Skeletal muscle tissue (tissue), 4 donors: ENCODE results near the gene GPR155. TPM values are rescaled to one million over a fixed set of nuclear protein-coding genes. Genes with fewer than 3 reads are reported as not detected.
"Not testable (repeated sequence)": the region's sequence is repeated elsewhere in the genome, so short reads cannot be mapped to it uniquely, and the experiment has no call there.

Experiments used
- H3K27ac ChIP-seq: one replicate; pipeline ENCODE4 v1.7.0; 2013; ENCODE audit warnings: mild to moderate bottlenecking, low read depth, low read length, inconsistent platforms
- H3K27me3 ChIP-seq, 3 donors: one replicate each; pipeline ENCODE4 v1.7.0; 2013; ENCODE audit warnings: low read length in 3 of 3; ENCODE audit not compliant: control insufficient read depth in 3 of 3, insufficient read depth in 3 of 3
- H3K36me3 ChIP-seq, 3 donors: one replicate each; pipeline ENCODE4 v1.7.0; 2013; ENCODE audit warnings: low read length in 3 of 3; ENCODE audit not compliant: control insufficient read depth in 3 of 3, insufficient read depth in 3 of 3
- H3K4me1 ChIP-seq, 3 donors: one replicate each; pipeline ENCODE4 v1.7.0; 2013; ENCODE audit warnings: low read length in 3 of 3, mild to moderate bottlenecking in 3 of 3; ENCODE audit not compliant: control insufficient read depth in 3 of 3, insufficient read depth in 3 of 3
- H3K4me3 ChIP-seq, 3 donors: one replicate each; pipeline ENCODE4 v1.7.0; 2013; ENCODE audit warnings: low read length in 3 of 3
- H3K9ac ChIP-seq, 3 donors: one replicate each; pipeline ENCODE4 v1.7.0; 2013; ENCODE audit warnings: low read length in 3 of 3, mild to moderate bottlenecking in 3 of 3, moderate library complexity in 2 of 3, low read depth in 1 of 3
- H3K9me3 ChIP-seq, 3 donors: one replicate each; pipeline ENCODE4 v1.7.0; 2013; ENCODE audit warnings: low read length in 3 of 3; ENCODE audit not compliant: control insufficient read depth in 3 of 3
- total RNA-seq: library from RNA; depleted of rRNA; stranded (reverse); fragments of >200 nt; gene quantifications from one replicate; pipeline ENCODE4 v1.2.3, GENCODE V29; 2014
- donor health status: Osteomylitis.

The GPR155 gene
- total RNA-seq, 1 donor from 2014 or later = 3.1 TPM

DNA sequence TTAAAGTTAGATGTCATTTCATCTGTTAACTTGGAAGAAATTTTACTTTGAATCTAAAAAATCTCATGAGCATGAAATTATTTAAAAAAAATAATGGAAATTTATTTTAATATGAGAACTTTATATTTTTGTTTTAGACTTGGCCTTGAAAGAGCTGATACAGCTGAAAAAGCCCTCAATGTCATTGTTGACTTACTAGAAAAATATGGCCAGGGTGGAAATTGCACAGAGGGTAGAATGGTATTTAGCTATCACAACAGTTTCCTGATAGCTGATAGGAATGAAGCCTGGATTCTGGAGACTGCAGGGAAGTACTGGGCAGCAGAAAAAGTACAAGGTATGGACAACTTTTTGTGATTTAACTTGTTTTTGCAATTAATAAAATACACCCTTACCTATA is 86.0 kb downstream of the GPR155 start:
- Histone ChIP-seq H3K9me3 (no peaks in the 10 kb centered on the region), H3K9ac (no peak overlapping the region), H3K27ac (no peak overlapping the region), H3K27me3 (no peaks in the 10 kb centered on the region), H3K36me3 (peaks cover 4 to 13% (median 7%) of the 10 kb centered on the region in 3 donors), H3K4me1 (peaks cover 3 to 5% (median 4%) of the 10 kb centered on the region in 3 donors), H3K4me3 (no peak overlapping the region)

DNA sequence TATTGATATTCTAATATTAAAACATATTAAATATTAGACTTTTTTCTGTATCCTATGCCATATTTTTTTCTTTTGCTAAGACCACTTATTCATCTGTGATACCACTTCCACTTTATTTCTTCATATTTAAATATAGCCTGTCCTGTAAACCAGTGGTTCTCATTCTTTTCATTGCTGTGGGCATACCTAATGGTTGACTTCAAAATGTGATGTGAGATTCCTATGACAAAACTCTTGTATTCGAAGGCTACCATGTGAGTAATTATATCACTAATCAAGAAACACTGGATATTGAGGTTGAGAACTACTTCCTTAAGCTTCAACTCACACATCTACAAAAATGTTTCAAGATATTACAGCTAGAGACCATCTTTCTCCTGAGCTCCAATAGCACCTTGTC is 87.7 kb downstream of the GPR155 start:
- Histone ChIP-seq H3K27me3 (no peaks in the 10 kb centered on the region), H3K36me3 (peaks cover 4 to 13% (median 7%) of the 10 kb centered on the region in 3 donors), H3K4me1 (peaks cover 5 to 14% (median 13%) of the 10 kb centered on the region in 3 donors), H3K27ac (no peak overlapping the region), H3K4me3 (no peak overlapping the region), H3K9me3 (no peaks in the 10 kb centered on the region), H3K9ac (no peak overlapping the region)

- Histone ChIP-seq H3K36me3 (peaks cover 4 to 10% (median 5%) of the 10 kb centered on the region in 3 donors), H3K9me3 (no peaks in the 10 kb centered on the region), H3K4me1 (peaks cover 6 to 20% (median 16%) of the 10 kb centered on the region in 3 donors), H3K4me3 (no peak overlapping the region), H3K27ac (no peak overlapping the region), H3K27me3 (no peaks in the 10 kb centered on the region), H3K9ac (no peak overlapping the region)
These were observed 89.1 kb downstream of the GPR155 start for GRCh38 chr2:174397773-174398172.

DNA sequence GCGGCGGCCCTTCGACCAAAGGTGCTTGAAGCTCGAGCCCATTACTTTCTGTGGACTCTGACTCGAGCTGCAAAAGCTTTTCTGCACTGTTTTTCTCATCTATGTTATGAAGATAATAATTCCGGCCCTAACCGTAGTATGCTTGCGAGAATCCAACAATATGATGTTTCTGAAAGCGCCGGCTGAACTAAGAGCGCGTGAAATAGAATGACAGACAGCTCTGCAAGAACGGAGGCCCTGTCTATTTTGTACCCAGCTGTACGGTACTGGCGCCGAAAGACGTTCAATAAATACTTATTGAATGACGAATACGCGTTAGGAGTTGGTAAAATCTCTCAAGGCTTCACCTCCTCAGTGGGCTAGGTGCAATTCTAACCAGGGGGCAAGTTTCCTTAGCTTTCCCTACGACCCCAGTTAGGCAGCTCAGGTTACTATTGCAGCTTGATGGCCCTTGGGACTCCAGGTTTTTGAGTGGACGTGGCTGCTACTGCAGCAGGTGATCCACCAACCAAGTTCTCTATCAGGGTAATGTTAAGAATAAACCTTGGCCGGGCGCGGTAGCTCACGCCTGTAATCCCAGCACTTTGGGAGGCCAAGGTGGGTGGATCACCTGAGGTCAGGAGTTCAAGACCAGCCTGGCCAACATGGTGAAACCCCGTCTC is 90.7 kb downstream of the GPR155 start:
- H3K9ac ChIP-seq = peak overlapping the region; percentile 86 to 97 (median 92)
- peaks cover 6 to 23% (median 16%) of the 10 kb centered on the region in 3 donors for H3K4me1 ChIP-seq
- H3K9me3 ChIP-seq = no peaks in the 10 kb centered on the region
- H3K27ac ChIP-seq = peak overlapping the region; percentile 83
- peaks cover 2 to 9% (median 5%) of the 10 kb centered on the region in 3 donors for H3K36me3 ChIP-seq
- peak overlapping the region; percentile 85 to 100 (median 96) for H3K4me3 ChIP-seq
- H3K27me3 ChIP-seq = no peaks in the 10 kb centered on the region

- no peaks in the 10 kb centered on the region for H3K9me3 ChIP-seq
- peak within 1 kb of the TSS; percentile 85 to 100 (median 96) for H3K4me3 ChIP-seq
- peaks cover 0 to 5% (median 3%) of the 10 kb centered on the region in 3 donors for H3K36me3 ChIP-seq
- H3K27me3 ChIP-seq = no peaks in the 10 kb centered on the region
- H3K4me1 ChIP-seq = peaks cover 6 to 23% (median 16%) of the 10 kb centered on the region in 3 donors
- peak within 1 kb of the TSS; percentile 86 to 97 (median 92) for H3K9ac ChIP-seq
- peak within 1 kb of the TSS; percentile 83 for H3K27ac ChIP-seq
These were observed 91.4 kb downstream of the GPR155 start, which contains the start of gene SCRN3 for GRCh38 chr2:174395284-174395968. Gene SCRN3 (plus strand): TSS chr2:174395730. CDS start chr2:174398284, 2,554 bp downstream.

DNA sequence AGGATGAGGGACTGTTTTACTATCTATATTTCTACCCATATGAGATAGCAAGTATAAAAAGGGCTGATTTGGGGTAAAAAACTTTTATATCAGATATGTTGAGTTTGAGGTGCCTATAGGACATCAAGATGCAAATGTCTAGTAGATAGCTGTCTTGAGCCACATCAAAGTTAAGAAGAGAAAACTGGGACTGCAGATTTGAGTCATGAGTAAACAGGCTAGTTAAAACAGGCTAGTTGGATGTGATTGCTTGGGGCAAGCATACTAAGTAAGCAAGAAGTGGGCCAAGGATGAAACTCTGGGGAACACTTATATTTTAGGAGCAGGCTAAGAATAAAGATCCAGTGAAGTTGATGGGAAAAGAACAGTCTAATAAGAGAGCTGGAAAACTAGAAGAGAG is 94.1 kb downstream of the GPR155 start:
- peaks cover 4 to 8% (median 6%) of the 10 kb centered on the region in 3 donors for H3K36me3 ChIP-seq
- peaks cover 6 to 23% (median 16%) of the 10 kb centered on the region in 3 donors for H3K4me1 ChIP-seq

DNA sequence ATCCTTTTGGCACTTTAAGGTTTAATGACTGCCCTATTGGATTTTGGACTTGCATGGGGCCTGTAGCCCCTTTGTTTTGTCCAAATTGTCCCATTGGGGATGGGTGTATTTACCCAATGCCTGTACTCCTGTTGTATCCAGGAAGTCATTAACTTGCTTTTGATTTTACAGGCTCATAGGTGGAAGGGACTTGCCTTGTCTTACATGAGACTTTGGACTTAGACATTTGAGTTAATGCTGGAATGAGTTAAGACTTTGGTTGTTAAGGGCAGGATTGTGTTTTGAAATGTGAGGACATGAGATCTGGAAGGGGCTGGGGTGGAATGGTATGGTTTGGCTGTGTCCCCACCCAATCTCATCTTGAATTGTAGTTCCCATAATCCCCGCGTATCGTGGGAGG is 96.5 kb downstream of the GPR155 start:
- H3K4me3 ChIP-seq, H3K27ac ChIP-seq, H3K9ac ChIP-seq, H3K27me3 ChIP-seq, H3K9me3 ChIP-seq: not testable (repeated sequence)
- Histone ChIP-seq H3K4me1 (peaks cover 3 to 19% (median 10%) of the 10 kb centered on the region in 3 donors), H3K36me3 (peaks cover 16 to 19% (median 19%) of the 10 kb centered on the region in 3 donors)

More for the DNA sequence above, 94.1 kb downstream of the GPR155 start:
- H3K4me3 ChIP-seq = no peak overlapping the region
- no peaks in the 10 kb centered on the region for H3K27me3 ChIP-seq
- no peaks in the 10 kb centered on the region for H3K9me3 ChIP-seq
- H3K27ac ChIP-seq = no peak overlapping the region
- no peak overlapping the region for H3K9ac ChIP-seq

- no peak overlapping the region for H3K4me3 ChIP-seq
- no peaks in the 10 kb centered on the region for H3K27me3 ChIP-seq
- no peak overlapping the region for H3K27ac ChIP-seq
- H3K9ac ChIP-seq = no peak overlapping the region
- H3K36me3 ChIP-seq = peaks cover 16 to 19% (median 19%) of the 10 kb centered on the region in 3 donors
- H3K4me1 ChIP-seq = peaks cover 3 to 14% (median 5%) of the 10 kb centered on the region in 3 donors
- no peaks in the 10 kb centered on the region for H3K9me3 ChIP-seq
These were observed 97.3 kb downstream of the GPR155 start for GRCh38 chr2:174389542-174389941.

GRCh38 chr2:174388706-174389105 is 98.1 kb downstream of the GPR155 start:
- H3K36me3 ChIP-seq = peaks cover 16 to 25% (median 23%) of the 10 kb centered on the region in 3 donors
- not testable (repeated sequence) for H3K4me3 ChIP-seq, H3K9ac ChIP-seq, H3K9me3 ChIP-seq, H3K27me3 ChIP-seq, H3K4me1 ChIP-seq, H3K27ac ChIP-seq

DNA sequence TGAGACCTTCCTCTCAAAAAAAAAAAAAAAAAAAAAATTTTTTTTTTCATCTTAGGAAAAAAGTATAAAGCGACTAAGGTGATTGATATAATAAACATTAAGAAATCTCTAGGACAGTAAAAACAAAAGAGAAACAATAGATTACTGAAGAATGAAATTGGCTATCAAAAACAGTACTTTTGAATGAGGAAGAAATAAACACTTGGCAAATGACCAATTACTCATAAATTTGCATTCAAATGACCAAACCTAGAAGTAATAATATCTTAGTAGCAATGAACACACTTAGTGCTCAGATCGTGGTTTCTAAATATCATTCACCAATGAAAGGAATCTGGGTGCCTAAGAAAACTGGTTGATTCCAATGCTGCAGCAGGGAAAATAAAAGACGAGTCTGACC is 101.6 kb downstream of the GPR155 start:
- H3K4me1 ChIP-seq = no peaks in the 10 kb centered on the region
- no peak overlapping the region for H3K9ac ChIP-seq
- no peaks in the 10 kb centered on the region for H3K27me3 ChIP-seq
- no peak overlapping the region for H3K27ac ChIP-seq
- peaks cover 16 to 42% (median 21%) of the 10 kb centered on the region in 3 donors for H3K36me3 ChIP-seq
- no peaks in the 10 kb centered on the region for H3K9me3 ChIP-seq
- no peak overlapping the region for H3K4me3 ChIP-seq
